H1 (cell line): ENCODE results near the gene UMPS. TPM values are rescaled to one million over a fixed set of nuclear protein-coding genes. Genes with fewer than 3 reads are reported as not detected.

Experiments used
- ATF2 ChIP-seq: IDR thresholded peaks from 2 replicates; pipeline ENCODE4 v1.6.1; 2012; ENCODE audit warnings: low read length, inconsistent platforms
- ATF3 ChIP-seq: IDR thresholded peaks from 2 replicates; pipeline ENCODE4 v1.6.1; 2011; ENCODE audit warnings: low read depth, mild to moderate bottlenecking, low read length; ENCODE audit not compliant: insufficient read depth
- CHD7 ChIP-seq: fragments of 300-600 bp; sonication (generic); IDR thresholded peaks from 2 replicates; pipeline ENCODE4 v1.7.1; 2012; ENCODE audit warnings: low read length, moderate library complexity, mild to moderate bottlenecking, inconsistent platforms; ENCODE audit not compliant: insufficient replicate concordance
- SP1 ChIP-seq: IDR thresholded peaks from 2 replicates; pipeline ENCODE4 v1.6.1; 2011; ENCODE audit warnings: low read depth, low read length
- polyA plus RNA-seq, 7 experiments: library from polyadenylated mRNA; depleted of rRNA in 3 of 7; stranded (reverse) in 5 of 7; unstranded in 2 of 7; fragments of >200 nt in 5 of 7; fragments of 200-250 nt in 2 of 7; gene quantifications; 1 replicate in 5 of 7; 2 replicates in 1 of 7; 4 replicates in 1 of 7; pipeline versions ENCODE4 v1.2.1 to v1.2.3, GENCODE V29; 2011 to 2013; ENCODE audit warnings: missing spikeins in 2 of 7, mixed read lengths in 2 of 7
- total RNA-seq: library from RNA; stranded (reverse); fragmentation: NEBNext Ultra II Directional; extraction: Animal tissue kit (Norgen Biotek cat#: 25700); gene quantifications from 2 replicates; pipeline ENCODE4 v1.2.1, GENCODE V29; 2021

The UMPS gene
- total and polyA plus RNA-seq, 2 of the 8 experiments (the other 6 are each of a cell fraction or from before 2014, with no cell fraction given), result 32.8 to 59.0 TPM

- TF ChIP-seq CHD7 (no peak), ATF2 (no peak), ATF3 (no peak), SP1 (no peak)
Observed at GRCh38 chr3:124793054-124793739, 62.9 kb downstream of the UMPS start (continued).
